A549 (cell line): ENCODE data around the gene PEX14. TPM values are rescaled to one million over a fixed set of nuclear protein-coding genes. Genes with fewer than 3 reads are reported as not detected.

Experiments
- ATAC-seq, 2 experiments: fragments of 200-7000 bp in 1 of 2; fragments of >200 bp in 1 of 2; cut with Nextera tagmentation in 1 of 2; cut with Tn5 transposase in 1 of 2; 3 replicates each; pipeline versions ENCODE4 v1.8.0 to v1.9.1; 2018 to 2020; ENCODE audit warnings: mild to moderate bottlenecking in 1 of 2, moderate library complexity in 1 of 2
- CTCF ChIA-PET: fragments of 300-600 bp; sonication (Branson Sonifier 250); formaldehyde crosslinking; extraction: SDS; loops from one replicate; lab custom pipeline; 2021; ENCODE audit warnings: antibody characterized with exemption, inconsistent platforms; lab: Yijun Ruan, JAX
- POLR2A ChIA-PET: fragments of 350-600 bp; formaldehyde crosslinking; extraction: SDS; loops from one replicate; lab custom pipeline; 2021; ENCODE audit warnings: antibody characterized with exemption, inconsistent platforms; lab: Yijun Ruan, JAX
- DNase-seq, 2 experiments: peaks; one replicate each; pipeline versions ENCODE4 v3.0.0 to v3.0.0-alpha.2; 2011 to 2016; ENCODE audit warnings: low read depth in 1 of 2, low spot score in 1 of 2
- FAIRE-seq: peaks from 2 replicates; lab custom pipeline; 2011; peaks lifted over from hg19 to GRCh38; lab: Jason Lieb, UNC
- H3K27ac ChIP-seq, 2 experiments: fragments of >200 bp; sonication (Bioruptor Twin); formaldehyde crosslinking; 3 replicates each; pipeline ENCODE4 v1.5.1; 2016 to 2017
- H3K4me1 ChIP-seq: fragments of >200 bp; sonication (Bioruptor Twin); formaldehyde crosslinking; 3 replicates; pipeline ENCODE4 v1.6.1; 2016
- H3K4me2 ChIP-seq: fragments of >200 bp; sonication (Bioruptor Twin); formaldehyde crosslinking; 3 replicates; pipeline ENCODE4 v1.6.1; 2016
- H3K4me3 ChIP-seq: fragments of >200 bp; sonication (Bioruptor Twin); formaldehyde crosslinking; 3 replicates; pipeline ENCODE4 v1.5.1; 2016
- H3K9me3 ChIP-seq: fragments of >200 bp; sonication (Bioruptor Twin); formaldehyde crosslinking; 3 replicates; pipeline ENCODE4 v1.6.1; 2016
- BHLHE40 ChIP-seq: IDR thresholded peaks from 2 replicates; pipeline ENCODE4 v1.6.1; 2012; ENCODE audit warnings: low read depth, low read length, inconsistent platforms
- CBX2 ChIP-seq: fragments of 200-600 bp; sonication (generic); IDR thresholded peaks from 2 replicates; pipeline ENCODE4 v1.6.1; 2016; ENCODE audit warnings: low read depth, mild to moderate bottlenecking, borderline replicate concordance
- CTCF ChIP-seq: fragments of >200 bp; sonication (Bioruptor Twin); formaldehyde crosslinking; IDR thresholded peaks from 3 replicates; pipeline ENCODE4 v1.5.1; 2016
- E2F6 ChIP-seq: IDR thresholded peaks from 2 replicates; pipeline ENCODE4 v1.6.1; 2012; ENCODE audit warnings: low read depth, borderline replicate concordance
- ELK1 ChIP-seq: fragments of 150-350 bp; IDR thresholded peaks from 2 replicates; pipeline ENCODE4 v1.6.1; 2014; ENCODE audit warnings: low read depth, mild to moderate bottlenecking, low read length
- FOSB ChIP-seq: fragments of 250-450 bp; sonication (Bioruptor Pico); IDR thresholded peaks from 2 replicates; pipeline ENCODE4 v1.5.0; 2020; ENCODE audit warnings: mild to moderate bottlenecking, moderate library complexity
- FOSL2 ChIP-seq, 2 experiments: fragments of 450-650 bp in 1 of 2; fragments of >200 bp in 1 of 2; sonication (Bioruptor Twin) in 1 of 2; formaldehyde crosslinking; IDR thresholded peaks; 2 replicates each; pipeline versions ENCODE4 v1.5.0 to v1.6.1; 2016 to 2020; ENCODE audit warnings: mild to moderate bottlenecking in 1 of 2, moderate library complexity in 1 of 2
- FOXS1 ChIP-seq: fragments of 250-450 bp; sonication (Bioruptor Pico); IDR thresholded peaks from 2 replicates; pipeline ENCODE4 v1.5.0; 2020; ENCODE audit warnings: mild to moderate bottlenecking, moderate library complexity
- HDAC2 ChIP-seq: fragments of 200-600 bp; sonication (generic); IDR thresholded peaks from 2 replicates; pipeline ENCODE4 v1.6.1; 2016
- HES2 ChIP-seq: fragments of >200 bp; sonication (Bioruptor Twin); formaldehyde crosslinking; IDR thresholded peaks from 2 replicates; pipeline ENCODE4 v1.6.1; 2016
- HEYL ChIP-seq: fragments of 250-450 bp; sonication (Bioruptor Pico); IDR thresholded peaks from 2 replicates; pipeline ENCODE4 v1.8.0; 2021; ENCODE audit warnings: mild to moderate bottlenecking, moderate library complexity
- HOXA7 ChIP-seq: fragments of 250-450 bp; sonication (Bioruptor Pico); IDR thresholded peaks from 2 replicates; pipeline ENCODE4 v1.5.0; 2020; ENCODE audit warnings: mild to moderate bottlenecking, moderate library complexity
- HOXB5 ChIP-seq: fragments of 250-450 bp; sonication (Bioruptor Pico); IDR thresholded peaks from 2 replicates; pipeline ENCODE4 v1.5.0; 2020; ENCODE audit warnings: mild to moderate bottlenecking, moderate library complexity
- JUNB ChIP-seq: fragments of >200 bp; sonication (Bioruptor Twin); formaldehyde crosslinking; IDR thresholded peaks from 2 replicates; pipeline ENCODE4 v1.6.1; 2016
- MAX ChIP-seq: IDR thresholded peaks from 2 replicates; pipeline ENCODE4 v1.6.1; 2012
- MAZ ChIP-seq: fragments of 150-350 bp; IDR thresholded peaks from 2 replicates; pipeline ENCODE4 v1.6.1; 2014; ENCODE audit warnings: antibody characterized with exemption, low read depth, low read length, borderline replicate concordance
- MYC ChIP-seq: IDR thresholded peaks from 2 replicates; pipeline ENCODE4 v1.6.1; 2012; ENCODE audit warnings: mild to moderate bottlenecking, inconsistent platforms, low read length, improper control_type of control experiment, borderline replicate concordance
- NPAS2 ChIP-seq: fragments of 250-450 bp; sonication (Bioruptor Pico); IDR thresholded peaks from 2 replicates; pipeline ENCODE4 v1.8.0; 2022; ENCODE audit warnings: mild to moderate bottlenecking, moderate library complexity, borderline replicate concordance
- RAD21 ChIP-seq, 2 experiments: fragments of >200 bp in 1 of 2; sonication (Bioruptor Twin) in 1 of 2; formaldehyde crosslinking in 1 of 2; IDR thresholded peaks in 1 of 2; conservative IDR thresholded peaks in 1 of 2; 2 replicates in 1 of 2; 3 replicates in 1 of 2; pipeline ENCODE4 v1.6.1; 2012 to 2018; ENCODE audit warnings: inconsistent platforms in 1 of 2
- RCOR1 ChIP-seq: fragments of 150-350 bp; IDR thresholded peaks from 2 replicates; pipeline ENCODE4 v1.6.1; 2014; ENCODE audit warnings: antibody characterized with exemption, low read length, low read depth
- RFX5 ChIP-seq: fragments of 450-650 bp; IDR thresholded peaks from 2 replicates; pipeline ENCODE4 v1.7.1; 2014; ENCODE audit warnings: antibody characterized with exemption, mild to moderate bottlenecking, moderate library complexity
- SREBF2 ChIP-seq: fragments of 450-650 bp; IDR thresholded peaks from 2 replicates; pipeline ENCODE4 v1.6.1; 2014; ENCODE audit warnings: mild to moderate bottlenecking, moderate library complexity
- TP53 ChIP-seq: fragments of 250-450 bp; sonication (Bioruptor Pico); IDR thresholded peaks from 2 replicates; pipeline ENCODE4 v1.5.0; 2021; ENCODE audit warnings: mild to moderate bottlenecking, moderate library complexity
- ZC3H11A ChIP-seq: fragments of 450-650 bp; IDR thresholded peaks from 2 replicates; pipeline ENCODE4 v1.6.1; 2014; ENCODE audit warnings: antibody characterized with exemption, mild to moderate bottlenecking
- ZFP36 ChIP-seq: fragments of 450-650 bp; IDR thresholded peaks from 2 replicates; pipeline ENCODE4 v1.6.1; 2014; ENCODE audit warnings: borderline replicate concordance; ENCODE audit not compliant: partially characterized antibody
- ZNF302 ChIP-seq: fragments of 250-450 bp; sonication (Bioruptor Pico); IDR thresholded peaks from 2 replicates; pipeline ENCODE4 v1.9.0; 2021; ENCODE audit warnings: inconsistent platforms, mild to moderate bottlenecking, moderate library complexity
- ZSCAN20 ChIP-seq: fragments of 250-450 bp; sonication (Bioruptor Pico); IDR thresholded peaks from 2 replicates; pipeline ENCODE4 v1.8.0; 2022; ENCODE audit warnings: mild to moderate bottlenecking, moderate library complexity
- WGBS: methylation state at CpG from one replicate; pipeline ENCODE4 v1.1.6; 2017; ENCODE audit errors: missing lambda C conversion rate; 5-methylcytosine and 5-hydroxymethylcytosine counted together
- polyA plus RNA-seq, 4 experiments: library from polyadenylated mRNA; depleted of rRNA in 3 of 4; stranded (reverse); fragments of >200 nt; fragmentation: RNase III in 1 of 4; extraction: RNeasy Plus Mini Kit Qiagen cat#74134 plus additional on column Dnase treatment in 1 of 4; gene quantifications; 2 replicates in 3 of 4; 3 replicates in 1 of 4; pipeline ENCODE4 v1.2.3, GENCODE V29; 2011 to 2017

The PEX14 gene
- polyA plus RNA-seq, 2 of the 4 experiments (the other 2 are of a cell fraction) = 7.7 to 15.0 TPM

GRCh38 chr1:10626791-10627410 is 152.2 kb downstream of the PEX14 start:
- H3K4me3 ChIP-seq = no peak overlapping the region
- ChIA-PET CTCF (interaction anchor here (0.5 to 1.0 kb wide), 2 partner anchors 119 to 247 kb away, joined by 3 to 4 read pairs; no protein-coding TSS in a partner anchor), POLR2A (no interaction called here)
- 84% methylated on average over 16 of the region's 22 CpGs for WGBS
- ATAC-seq (no peak), DNase-seq (no peak), FAIRE-seq (no peak)
- no peak for TF ChIP-seq JUNB
- no peak for TF ChIP-seq E2F6
- TF ChIP-seq HES2 = no peak
- TF ChIP-seq MAX = no peak
- TF ChIP-seq FOXS1 = no peak
- TF ChIP-seq HEYL (CRISPR knock-in tag) = no peak
- TF ChIP-seq FOSL2 (IDR thresholded peaks at IDR 0.05) = no peak
- no peak for TF ChIP-seq FOSL2 (CRISPR knock-in tag; IDR thresholded peaks at IDR 0.05)
- no peak for TF ChIP-seq SREBF2
- no peak for TF ChIP-seq CBX2
- TF ChIP-seq RCOR1 = no peak
- no peak for TF ChIP-seq ZNF302 (CRISPR knock-in tag)
- no peak for TF ChIP-seq RFX5
- H3K4me1 ChIP-seq = no peaks in the 10 kb centered on the region
- no peak overlapping the region for H3K27ac ChIP-seq
- no peaks in the 10 kb centered on the region for H3K9me3 ChIP-seq
- H3K4me2 ChIP-seq = no peak overlapping the region

- no peak overlapping the region for H3K27ac ChIP-seq
- CTCF ChIA-PET = no interaction called here
- no peak overlapping the region for H3K4me3 ChIP-seq
- DNase-seq (no peak), FAIRE-seq (no peak), ATAC-seq (no peak)
- 78% methylated on average over 6 of the region's 7 CpGs for WGBS
- TF ChIP-seq NPAS2 (CRISPR knock-in tag) = no peak
- no peak for TF ChIP-seq HOXA7 (CRISPR knock-in tag)
- no peak for TF ChIP-seq ZC3H11A
- TF ChIP-seq ZSCAN20 (CRISPR knock-in tag) = no peak
- TF ChIP-seq ZFP36 = no peak
- no peak for TF ChIP-seq RAD21 (conservative IDR thresholded peaks at IDR 0.05 in 1 of 2, IDR thresholded peaks at IDR 0.05 in 1 of 2)
- TF ChIP-seq FOXS1 = no peak
- TF ChIP-seq HOXB5 (CRISPR knock-in tag) = no peak
- no peak for TF ChIP-seq CTCF
- POLR2A ChIA-PET = no interaction called here
- no peaks in the 10 kb centered on the region for H3K9me3 ChIP-seq
- H3K4me2 ChIP-seq = no peak overlapping the region
- no peaks in the 10 kb centered on the region for H3K4me1 ChIP-seq
Observed at GRCh38 chr1:10628685-10629084, 153.9 kb downstream of the PEX14 start.

GRCh38 chr1:10629091-10629815 is 154.5 kb downstream of the PEX14 start:
- no peaks in the 10 kb centered on the region for H3K9me3 ChIP-seq
- no peak overlapping the region for H3K4me2 ChIP-seq
- POLR2A ChIA-PET = no interaction called here
- FAIRE-seq = no peak
- H3K4me3 ChIP-seq = no peak overlapping the region
- no peak overlapping the region for H3K27ac ChIP-seq
- no peak for ATAC-seq
- 92% methylated on average over 20 of the region's 25 CpGs for WGBS
- H3K4me1 ChIP-seq = no peaks in the 10 kb centered on the region
- CTCF ChIA-PET = no interaction called here
- no peak for DNase-seq
- TF ChIP-seq FOSB (CRISPR knock-in tag) (no peak), NPAS2 (CRISPR knock-in tag) (no peak), ELK1 (no peak), TP53 (CRISPR knock-in tag) (no peak), RAD21 (conservative IDR thresholded peaks at IDR 0.05 in 1 of 2, IDR thresholded peaks at IDR 0.05 in 1 of 2) (no peak), HDAC2 (no peak), CTCF (no peak), MAZ (no peak), HOXA7 (CRISPR knock-in tag) (no peak), BHLHE40 (no peak), MYC (no peak), ZNF302 (CRISPR knock-in tag) (no peak)
